Measurements from ENCODE around the gene KDM7A.

- no peak for TF ChIP-seq ZFP30 (CRISPR knock-in tag; IDR thresholded peaks at IDR 0.05)
- no peak for TF ChIP-seq SNAI2 (CRISPR knock-in tag; IDR thresholded peaks at IDR 0.05)
- no peak for TF ChIP-seq TCF4 (CRISPR knock-in tag; IDR thresholded peaks at IDR 0.05; ENCODE audit: borderline replicate concordance)
- TF ChIP-seq ZNF8 (CRISPR knock-in tag; IDR thresholded peaks at IDR 0.05), result no peak
- TF ChIP-seq ARNTL (CRISPR knock-in tag; IDR thresholded peaks at IDR 0.05; ENCODE audit: borderline replicate concordance, low read depth), result no peak
- TF ChIP-seq ZNF70 (CRISPR knock-in tag; IDR thresholded peaks at IDR 0.05), result no peak
- TF ChIP-seq ZFP3 (CRISPR knock-in tag; IDR thresholded peaks at IDR 0.05), result no peak
- no peak for TF ChIP-seq BACH2 (CRISPR knock-in tag; IDR thresholded peaks at IDR 0.05; ENCODE audit: borderline replicate concordance)
- TF ChIP-seq POU6F1 (CRISPR knock-in tag; IDR thresholded peaks at IDR 0.05; ENCODE audit: borderline replicate concordance, low read depth), result no peak
- no peak for TF ChIP-seq PPARA (CRISPR knock-in tag; IDR thresholded peaks at IDR 0.05; ENCODE audit: borderline replicate concordance)
Observed at GRCh38 chr7:140050100-140050499, 126.7 kb downstream of the KDM7A start.

All from SK-N-SH treated with all-trans-retinoic acid at 6 μM for 48 hours (cell line).